H1 (cell line): ENCODE data around the gene DFFB. TPM values are rescaled to one million over a fixed set of nuclear protein-coding genes. Genes with fewer than 3 reads are reported as not detected.

Experiments used
- BRCA1 ChIP-seq: IDR thresholded peaks from 2 replicates; pipeline ENCODE4 v1.6.1; 2012; ENCODE audit warnings: low read depth, low read length, improper control_type of control experiment
- CHD1 ChIP-seq: IDR thresholded peaks from 2 replicates; pipeline ENCODE4 v1.6.1; 2012; ENCODE audit warnings: low read depth, low read length, improper control_type of control experiment
- EP300 ChIP-seq, 2 experiments: IDR thresholded peaks; 1 replicate in 1 of 2; 2 replicates in 1 of 2; pipeline ENCODE4 v1.6.1; 2011 to 2012; ENCODE audit warnings: low read depth in 2 of 2, low read length in 2 of 2, mild to moderate bottlenecking in 2 of 2, borderline replicate concordance in 1 of 2, inconsistent platforms in 1 of 2, moderate library complexity in 1 of 2
- KDM1A ChIP-seq: fragments of 200-600, 300-600 bp; sonication (generic); IDR thresholded peaks from 2 replicates; pipeline ENCODE4 v1.7.1; 2016; ENCODE audit warnings: mild to moderate bottlenecking, low read length, borderline replicate concordance
- MAX ChIP-seq: IDR thresholded peaks from 2 replicates; pipeline ENCODE4 v1.6.1; 2012; ENCODE audit warnings: inconsistent platforms
- NRF1 ChIP-seq: IDR thresholded peaks from 2 replicates; pipeline ENCODE4 v1.6.1; 2011; ENCODE audit warnings: mild to moderate bottlenecking, low read depth, low read length, improper control_type of control experiment
- RNF2 ChIP-seq: fragments of 200-900, 300-1000 bp; sonication (generic); IDR thresholded peaks from 2 replicates; pipeline ENCODE4 v1.7.1; 2016; ENCODE audit warnings: borderline replicate concordance, low read depth, mild to moderate bottlenecking, antibody characterized with exemption, low read length; ENCODE audit not compliant: poor library complexity, severe bottlenecking; ENCODE audit errors: missing control alignments
- SRF ChIP-seq: IDR thresholded peaks from 2 replicates; pipeline ENCODE4 v1.6.1; 2011; ENCODE audit warnings: mild to moderate bottlenecking, low read depth, low read length, moderate library complexity
- polyA plus RNA-seq, 7 experiments: library from polyadenylated mRNA; depleted of rRNA in 3 of 7; stranded (reverse) in 5 of 7; unstranded in 2 of 7; fragments of >200 nt in 5 of 7; fragments of 200-250 nt in 2 of 7; gene quantifications; 1 replicate in 5 of 7; 2 replicates in 1 of 7; 4 replicates in 1 of 7; pipeline versions ENCODE4 v1.2.1 to v1.2.3, GENCODE V29; 2011 to 2013; ENCODE audit warnings: missing spikeins in 2 of 7, mixed read lengths in 2 of 7
- total RNA-seq: library from RNA; stranded (reverse); fragmentation: NEBNext Ultra II Directional; extraction: Animal tissue kit (Norgen Biotek cat#: 25700); gene quantifications from 2 replicates; pipeline ENCODE4 v1.2.1, GENCODE V29; 2021
- TF ChIP-seq, protein P1 (sequence below): IDR thresholded peaks from 2 replicates; pipeline ENCODE4 v1.6.1; 2012; ENCODE audit warnings: inconsistent platforms

The DFFB gene
- total and polyA plus RNA-seq, 2 of the 8 experiments (the other 6 are each of a cell fraction or from before 2014, with no cell fraction given), result 8.6 to 11.9 TPM

DNA sequence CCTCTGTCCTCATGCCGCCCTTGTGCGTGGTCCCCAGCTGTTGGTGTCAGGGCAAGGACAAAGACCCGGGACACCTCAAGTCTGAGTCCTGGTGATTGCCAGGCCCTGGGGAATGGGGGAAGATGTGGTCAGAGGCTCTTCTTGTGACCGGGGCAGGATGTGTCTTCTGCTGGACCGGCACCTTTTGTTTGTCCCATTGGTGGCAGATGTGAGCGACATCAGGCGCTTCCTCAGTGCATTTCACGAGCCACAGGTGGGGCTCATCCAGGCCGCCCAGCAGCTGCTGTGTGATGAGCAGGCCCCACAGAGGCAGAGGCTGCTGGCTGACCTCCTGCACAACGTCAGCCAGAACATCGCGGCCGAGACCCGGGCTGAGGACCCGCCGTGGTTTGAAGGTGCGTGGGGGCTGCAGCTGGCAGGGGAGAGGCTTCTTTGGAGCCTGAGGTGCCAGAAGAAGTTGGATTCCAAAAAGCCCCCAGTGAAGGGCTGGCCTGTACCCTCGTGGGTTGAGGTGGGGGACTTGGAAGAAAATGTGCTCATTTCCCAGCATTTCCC, 8.4 kb downstream of the DFFB start (continued):
- no peak for TF ChIP-seq RNF2
- TF ChIP-seq SRF, result no peak
- no peak for TF ChIP-seq CHD1
- no peak for TF ChIP-seq NRF1
- no peak for TF ChIP-seq EP300 (IDR thresholded peaks at IDR 0.05; ENCODE audit: borderline replicate concordance in 1 of 2, low read depth in 2 of 2, low read length in 2 of 2)
- no peak for TF ChIP-seq KDM1A
- TF ChIP-seq, protein P1, sequence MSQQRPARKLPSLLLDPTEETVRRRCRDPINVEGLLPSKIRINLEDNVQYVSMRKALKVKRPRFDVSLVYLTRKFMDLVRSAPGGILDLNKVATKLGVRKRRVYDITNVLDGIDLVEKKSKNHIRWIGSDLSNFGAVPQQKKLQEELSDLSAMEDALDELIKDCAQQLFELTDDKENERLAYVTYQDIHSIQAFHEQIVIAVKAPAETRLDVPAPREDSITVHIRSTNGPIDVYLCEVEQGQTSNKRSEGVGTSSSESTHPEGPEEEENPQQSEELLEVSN, result no peak
- no peak for TF ChIP-seq BRCA1
- TF ChIP-seq MAX, result no peak
